ENCODE data around the gene ROR2.
A peak's percentile ranks its signal among the peaks of the same experiment; 100 is the strongest.

The ROR2 gene

GRCh38 chr9:91732187-91733005, 217.6 kb downstream of the ROR2 start:
- DNase-seq: no peak

GRCh38 chr9:91730806-91731205, 219.2 kb downstream of the ROR2 start:
- DNase-seq: no peak

- no peak for DNase-seq
Measured at GRCh38 chr9:91729558-91729842, 220.5 kb downstream of the ROR2 start.

GRCh38 chr9:91727972-91728371, 222.1 kb downstream of the ROR2 start:
- no peak for DNase-seq

GRCh38 chr9:91727316-91727861, 222.6 kb downstream of the ROR2 start:
- peak; percentile 11 for DNase-seq

- no peak for DNase-seq
Measured at GRCh38 chr9:91726406-91727100, 223.5 kb downstream of the ROR2 start.

- no peak for DNase-seq
Measured at GRCh38 chr9:91725651-91726050, 224.4 kb downstream of the ROR2 start.

- DNase-seq: no peak
Measured at GRCh38 chr9:91724609-91725505, 225.2 kb downstream of the ROR2 start.

GRCh38 chr9:91724068-91724440, 226.0 kb downstream of the ROR2 start:
- no peak for DNase-seq

- no peak for DNase-seq
Measured at GRCh38 chr9:91723420-91724067, 226.5 kb downstream of the ROR2 start.

- DNase-seq: no peak
Measured at GRCh38 chr9:91720751-91721705, 229.0 kb downstream of the ROR2 start.

- DNase-seq: no peak
Measured at GRCh38 chr9:91720313-91720712, 229.7 kb downstream of the ROR2 start.

- no peak for DNase-seq
Measured at GRCh38 chr9:91718071-91718470, 232.0 kb downstream of the ROR2 start.

- no peak for DNase-seq
Measured at GRCh38 chr9:91716815-91717214, 233.2 kb downstream of the ROR2 start.

- no peak for DNase-seq
Measured at GRCh38 chr9:91716239-91716638, 233.8 kb downstream of the ROR2 start.

- no peak for DNase-seq
Measured at GRCh38 chr9:91714874-91715615, 235.0 kb downstream of the ROR2 start.

GRCh38 chr9:91714020-91714806, 235.8 kb downstream of the ROR2 start:
- DNase-seq: peak; percentile 7

GRCh38 chr9:91712811-91713210, 237.2 kb downstream of the ROR2 start:
- DNase-seq: no peak

- DNase-seq: no peak
Measured at GRCh38 chr9:91711755-91712601, 238.1 kb downstream of the ROR2 start.
